GM21367 (cell line): Measurements from ENCODE around the gene PRR15.
"Not testable (repeated sequence)": the region's sequence is repeated elsewhere in the genome, so short reads cannot be mapped to it uniquely, and the experiment has no call there.

Experiments
- ATAC-seq: cut with Tn5 transposase; IDR thresholded peaks from one replicate; pipeline ENCODE4 v1.9.1; 2021; ENCODE audit not compliant: unreplicated experiment

PRR15 gene

DNA sequence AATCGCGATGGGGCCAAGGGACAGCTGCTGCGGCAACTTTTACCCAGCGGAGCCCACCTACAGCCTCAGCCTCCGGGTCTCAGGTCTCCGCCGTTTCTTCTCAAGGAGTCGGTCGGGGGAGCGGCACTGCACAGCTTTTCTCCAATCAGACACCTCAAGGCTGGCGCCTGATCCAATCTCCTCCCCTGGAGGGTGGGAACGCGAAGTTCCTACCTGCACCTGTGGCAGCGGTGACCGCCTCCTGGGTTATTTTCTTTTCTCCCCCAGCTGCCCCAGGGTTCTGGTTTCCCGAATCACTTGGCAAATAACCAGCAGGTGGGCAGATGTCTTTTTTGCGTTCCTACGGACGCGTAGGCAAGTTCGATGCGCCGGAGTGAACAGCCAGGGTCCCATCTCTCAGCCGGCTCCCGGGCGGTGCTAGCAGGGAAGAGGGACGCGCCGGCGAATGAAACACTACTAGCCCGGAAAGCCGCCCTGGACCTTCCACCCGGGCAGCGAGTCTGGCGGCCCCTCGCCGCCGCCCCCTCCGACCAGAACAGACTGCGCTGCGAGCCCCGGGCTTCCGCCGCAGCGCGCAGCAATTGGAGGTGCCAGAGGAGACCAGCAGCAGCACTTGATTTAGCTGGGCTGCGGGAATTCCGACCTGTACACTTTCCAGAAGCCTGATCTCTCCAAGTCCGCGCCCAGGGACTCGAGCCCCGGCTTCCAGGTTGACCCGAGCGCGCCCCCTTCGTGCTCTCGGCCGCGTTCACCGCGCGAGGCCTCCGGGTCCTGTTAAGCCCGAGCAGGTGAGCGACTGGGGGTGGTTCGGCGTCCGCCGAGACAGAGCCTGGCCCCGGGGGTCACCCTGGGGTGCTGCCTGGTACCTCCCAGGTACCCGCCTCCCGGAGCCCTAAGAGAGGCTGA lies at the start of gene PRR15:
Gene PRR15 (plus strand): TSS at position 246 of the 906 bp plus-strand sequence. CDS start 2,495 bp downstream, outside the sequence.
- no peak for ATAC-seq

GRCh38 chr7:29516491-29516890 lies 47.1 kb upstream of the PRR15 start:
- no peak for ATAC-seq

- ATAC-seq: no peak
Measured at GRCh38 chr7:29518616-29519015, 45.0 kb upstream of the PRR15 start.

DNA sequence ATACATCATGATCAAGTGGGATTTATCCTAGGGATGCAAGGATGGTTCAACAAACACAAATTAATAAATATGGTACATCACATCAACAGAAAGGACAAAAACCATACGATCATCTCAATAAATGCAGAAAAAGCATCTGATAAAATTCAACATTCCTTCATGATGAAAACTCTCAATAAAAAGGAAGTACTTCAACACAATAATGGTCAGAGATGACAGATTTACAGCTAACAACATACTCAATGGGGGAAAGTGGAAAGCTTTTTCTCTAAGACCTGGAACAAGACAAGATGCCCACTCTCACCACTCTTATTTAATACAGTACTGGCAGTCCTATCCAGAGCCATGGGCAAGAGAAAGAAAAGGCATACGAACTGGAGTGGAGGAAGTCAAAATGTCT lies 39.9 kb upstream of the PRR15 start:
- ATAC-seq: no peak

- no peak for ATAC-seq
Measured at GRCh38 chr7:29527505-29528108, 36.0 kb upstream of the PRR15 start.

DNA sequence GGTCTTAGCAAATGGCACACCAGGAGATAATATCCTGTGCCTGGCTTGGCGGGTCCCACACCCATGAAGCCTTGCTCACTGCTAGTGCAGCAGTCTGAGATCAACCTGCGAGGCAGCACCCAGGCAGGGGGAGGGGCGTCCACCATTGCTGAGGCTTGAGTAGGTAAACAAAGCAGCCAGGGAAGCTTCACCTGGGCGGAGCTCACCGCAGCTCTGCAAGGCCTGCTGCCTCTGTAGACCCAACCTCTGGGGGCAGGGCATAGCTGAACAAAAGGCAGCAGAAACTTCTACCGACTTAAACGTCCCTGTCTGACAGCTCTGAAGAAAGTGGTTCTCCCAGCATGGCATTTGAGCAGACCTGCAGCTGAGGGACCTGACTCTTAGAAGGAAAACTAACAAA lies 35.1 kb upstream of the PRR15 start:
- ATAC-seq: not testable (repeated sequence)

DNA sequence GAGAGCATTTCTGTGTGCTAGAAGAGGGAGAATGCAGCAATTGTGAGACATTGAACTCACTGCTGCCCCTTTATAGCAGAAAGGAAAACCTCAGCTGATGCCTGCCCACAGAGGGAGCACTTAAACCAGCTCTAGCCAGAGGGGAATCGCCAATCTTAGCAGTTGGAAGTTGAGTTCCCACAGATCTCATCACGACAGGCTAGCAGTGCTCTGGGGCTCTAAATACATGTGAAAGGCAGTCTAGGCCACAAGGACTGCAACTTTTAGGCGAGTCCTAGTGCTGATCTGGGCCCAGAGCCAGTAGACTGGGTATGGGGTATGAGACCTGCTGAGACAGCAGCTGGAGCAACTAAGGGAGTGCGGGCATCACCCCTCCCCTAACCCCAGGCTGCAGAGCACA lies 25.2 kb upstream of the PRR15 start:
- no peak for ATAC-seq

GRCh38 chr7:29539471-29539870 lies 24.2 kb upstream of the PRR15 start:
- no peak for ATAC-seq

- ATAC-seq: no peak
Measured at GRCh38 chr7:29547421-29547820, 16.2 kb upstream of the PRR15 start.

DNA sequence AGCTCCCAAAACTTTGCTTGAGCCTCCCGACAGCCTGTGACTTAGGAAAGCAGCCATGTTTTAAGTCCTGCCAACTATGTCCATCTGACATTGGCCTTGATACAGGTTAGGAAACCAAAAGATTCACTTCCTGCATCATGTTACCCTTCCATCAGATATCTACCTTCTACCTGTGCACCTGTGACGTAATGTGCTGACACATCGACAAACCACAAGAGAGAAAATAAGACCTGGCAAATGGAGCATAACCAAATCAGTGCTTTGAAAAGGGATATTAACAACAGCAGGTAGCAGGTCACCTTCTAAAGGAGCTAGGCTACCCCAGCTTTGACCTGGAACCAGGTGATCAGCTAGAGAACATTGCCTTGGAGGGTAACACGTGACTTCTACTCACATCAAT lies 14.8 kb upstream of the PRR15 start:
- no peak for ATAC-seq

- ATAC-seq: no peak
Measured at GRCh38 chr7:29552392-29552791, 11.2 kb upstream of the PRR15 start.

DNA sequence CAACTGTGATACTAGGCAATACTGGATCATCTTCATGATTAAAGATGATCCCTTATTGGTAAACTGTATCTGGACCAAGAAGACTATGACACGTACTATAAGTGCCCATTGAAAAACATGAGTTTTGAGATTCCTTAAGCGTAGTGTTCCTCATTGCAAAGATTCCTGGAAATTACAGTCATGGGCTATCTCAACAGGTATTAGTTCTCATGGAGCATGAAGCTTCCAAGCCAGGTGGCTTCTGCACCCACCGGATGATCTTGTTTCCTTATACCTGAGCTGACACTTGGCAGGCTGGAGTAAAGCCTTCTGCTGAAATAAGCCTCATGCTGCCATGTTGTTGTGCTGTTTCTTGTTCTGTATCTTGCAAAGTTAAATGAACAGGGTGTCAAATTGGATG lies 8.6 kb upstream of the PRR15 start:
- ATAC-seq: no peak

DNA sequence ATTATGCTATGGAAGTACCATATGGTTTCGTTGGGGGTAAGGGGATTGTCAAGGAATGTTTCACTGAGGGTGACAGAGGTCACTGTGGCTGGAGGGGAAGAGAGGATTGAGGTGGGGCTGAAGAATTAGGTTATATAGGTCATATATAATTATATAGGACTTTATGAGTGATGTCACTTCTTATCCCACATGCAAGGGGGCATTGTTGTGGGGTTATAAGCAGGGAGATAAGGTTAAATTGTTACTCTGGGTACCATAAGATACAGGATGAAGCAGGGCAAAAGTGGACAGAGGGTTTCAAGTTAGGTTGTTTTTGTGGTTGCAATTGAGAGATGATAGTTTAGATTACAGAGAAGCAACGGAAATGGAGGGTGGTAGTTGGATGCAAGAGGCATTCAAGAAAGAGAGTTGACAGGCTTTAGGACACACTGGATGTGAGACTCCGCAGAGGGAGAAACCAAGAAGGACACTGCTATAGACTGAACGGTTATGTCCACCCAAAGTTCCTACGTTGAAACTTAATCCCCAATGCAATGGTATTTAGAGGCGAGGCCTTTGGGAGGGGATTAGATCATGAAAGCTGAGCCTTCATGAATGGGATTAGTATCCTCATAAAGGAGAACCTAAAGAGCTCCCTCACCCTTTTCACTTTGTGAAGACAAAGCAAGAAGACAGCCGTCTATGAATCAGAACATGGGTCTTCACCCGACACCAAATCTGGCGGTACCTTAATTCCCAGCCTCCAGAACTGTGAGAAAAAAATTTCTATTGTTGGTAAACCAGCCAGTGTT lies 7.0 kb upstream of the PRR15 start:
- ATAC-seq: no peak

GRCh38 chr7:29557954-29558353 lies 5.7 kb upstream of the PRR15 start:
- ATAC-seq: no peak

GRCh38 chr7:29561271-29561670 lies 2.4 kb upstream of the PRR15 start:
- no peak for ATAC-seq

DNA sequence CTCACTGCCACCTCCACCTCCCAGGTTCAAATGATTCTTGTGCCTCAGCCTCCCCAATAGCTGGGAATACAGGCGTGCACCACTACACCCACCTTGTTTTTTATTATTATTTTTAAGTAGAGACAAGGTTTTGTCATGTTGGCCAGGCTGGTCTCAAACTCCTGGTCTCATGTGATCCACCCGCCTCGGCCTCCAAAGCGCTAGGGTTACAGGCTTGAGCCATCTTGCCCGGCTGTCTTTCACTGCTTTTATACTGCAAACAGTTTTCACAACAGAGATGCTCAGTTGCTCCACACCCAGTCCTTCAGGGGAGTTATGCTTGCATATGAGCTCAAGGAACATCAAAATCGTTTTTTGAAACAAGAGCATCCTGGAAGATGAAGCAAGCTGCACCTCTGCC lies 1.3 kb upstream of the PRR15 start:
- ATAC-seq: no peak

DNA sequence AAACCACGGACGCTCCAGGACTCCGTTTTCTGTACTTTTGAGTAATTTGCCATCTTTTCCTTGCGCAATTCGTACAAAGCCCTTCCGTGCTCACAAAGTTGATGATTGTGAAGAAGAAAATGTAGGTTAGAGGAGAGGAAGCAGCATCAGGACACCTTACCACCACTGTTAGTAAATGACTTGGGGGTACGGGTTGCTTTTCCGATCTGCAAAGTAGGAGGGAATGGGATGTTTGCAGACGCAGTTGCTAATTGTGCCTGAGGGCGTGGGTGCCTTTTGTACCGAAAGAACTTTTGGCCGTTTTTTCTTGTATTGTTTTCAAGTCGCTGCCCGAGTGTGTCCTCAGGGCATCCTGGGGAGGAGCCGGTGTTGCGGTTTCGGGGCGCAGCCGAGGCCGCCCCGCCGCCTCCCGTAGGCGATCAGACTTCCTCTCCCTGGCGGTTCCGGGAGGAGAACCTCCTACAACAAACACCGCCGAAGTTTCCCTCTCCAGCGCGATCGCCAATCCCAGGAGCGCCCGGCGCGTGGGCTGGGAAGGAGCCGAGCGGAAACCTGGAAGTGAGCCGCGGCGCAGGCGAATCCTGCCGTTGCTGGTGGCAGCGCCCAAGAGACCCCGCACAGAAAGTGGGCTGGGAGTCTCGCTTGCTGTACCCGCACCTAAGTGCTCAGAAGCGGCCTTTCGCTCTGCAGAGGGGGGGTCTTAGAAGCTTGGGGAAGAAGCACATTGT lies 1.0 kb downstream of the PRR15 start:
- no peak for ATAC-seq

DNA sequence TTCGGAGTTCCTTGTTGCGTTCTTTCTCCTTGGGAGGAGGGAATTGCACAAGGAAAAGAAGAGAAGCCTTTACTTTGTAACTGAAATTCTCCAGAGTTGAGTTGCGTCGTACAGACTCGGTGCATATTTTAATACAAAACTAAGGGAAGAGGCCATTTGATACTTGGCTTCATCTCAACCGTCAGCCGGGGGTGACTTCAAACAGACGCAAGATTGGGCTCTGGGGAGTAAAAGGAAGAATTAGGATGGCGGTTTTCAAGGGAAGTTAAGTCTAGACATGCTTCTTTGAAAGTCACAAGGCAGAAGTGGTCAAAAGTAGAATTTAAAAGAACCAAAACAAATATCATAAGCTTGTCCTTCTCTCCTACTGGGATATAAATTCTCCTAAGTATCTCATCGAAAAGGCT lies 1.6 kb downstream of the PRR15 start:
- no peak for ATAC-seq

DNA sequence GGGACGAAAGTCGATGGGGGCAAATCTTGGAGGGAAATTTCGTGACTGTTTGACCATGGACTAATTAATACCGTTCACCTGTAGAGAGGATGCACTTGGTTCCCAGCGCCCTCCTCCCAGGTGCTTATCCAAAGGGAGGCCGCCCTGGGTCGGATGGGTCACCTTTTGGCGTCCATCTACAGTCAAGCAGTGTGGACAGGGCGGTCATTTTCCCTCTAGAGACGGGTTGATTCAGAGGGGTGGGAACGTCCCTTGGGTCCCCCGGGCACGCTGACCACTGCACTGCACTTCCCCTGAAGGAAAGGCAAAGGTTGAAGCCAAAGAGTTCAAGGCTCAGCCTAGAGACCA lies 2.0 kb downstream of the PRR15 start:
- no peak for ATAC-seq

GRCh38 chr7:29565982-29566746 lies 2.5 kb downstream of the PRR15 start:
- ATAC-seq: no peak
